Choroid plexus epithelial cell (primary cell): ENCODE data around the gene SCN9A.
A peak's percentile ranks its signal among the peaks of the same experiment; 100 is the strongest.

Source experiments
- DNase-seq: peaks from one replicate; pipeline ENCODE4 v3.0.0-alpha.2; 2010; ENCODE audit warnings: low read depth
- H3K4me3 ChIP-seq: 2 replicates; pipeline ENCODE4 v1.5.1; 2011; ENCODE audit warnings: low read depth, mild to moderate bottlenecking, control low read depth, low read length, moderate library complexity
- TF ChIP-seq, protein P1 (sequence below): conservative IDR thresholded peaks from 2 replicates; pipeline ENCODE4 v1.5.1; 2011; ENCODE audit warnings: low read depth, mild to moderate bottlenecking, control low read depth, inconsistent platforms, low read length, moderate library complexity

Gene SCN9A

DNA sequence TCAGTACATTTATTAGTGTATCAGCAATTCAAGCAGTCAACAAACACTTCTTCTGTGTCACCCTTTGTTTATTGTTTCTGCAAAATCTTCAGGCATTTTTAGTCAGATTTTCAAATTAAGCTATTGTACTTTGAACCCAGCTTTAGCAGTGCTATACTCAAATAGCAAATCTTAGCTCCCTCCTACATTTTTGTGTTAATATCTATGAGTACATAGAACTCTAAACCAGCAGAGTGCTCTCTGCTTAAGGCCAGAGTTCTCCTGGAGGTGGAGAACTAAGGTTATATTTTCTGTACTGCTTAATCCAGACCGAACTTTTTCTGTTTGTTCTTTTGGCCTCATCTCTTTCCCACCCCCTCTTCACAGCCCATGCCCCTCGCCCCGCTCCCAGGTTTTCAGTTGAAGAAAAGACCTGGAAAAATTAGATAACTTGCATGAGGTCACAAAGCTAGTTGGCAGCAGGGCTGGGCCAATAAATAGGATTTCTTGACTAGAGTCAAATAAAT, 218.7 kb downstream of the SCN9A start:
- DNase-seq, result no peak
- H3K4me3 ChIP-seq, result no peak overlapping the region
- TF ChIP-seq, protein P1, sequence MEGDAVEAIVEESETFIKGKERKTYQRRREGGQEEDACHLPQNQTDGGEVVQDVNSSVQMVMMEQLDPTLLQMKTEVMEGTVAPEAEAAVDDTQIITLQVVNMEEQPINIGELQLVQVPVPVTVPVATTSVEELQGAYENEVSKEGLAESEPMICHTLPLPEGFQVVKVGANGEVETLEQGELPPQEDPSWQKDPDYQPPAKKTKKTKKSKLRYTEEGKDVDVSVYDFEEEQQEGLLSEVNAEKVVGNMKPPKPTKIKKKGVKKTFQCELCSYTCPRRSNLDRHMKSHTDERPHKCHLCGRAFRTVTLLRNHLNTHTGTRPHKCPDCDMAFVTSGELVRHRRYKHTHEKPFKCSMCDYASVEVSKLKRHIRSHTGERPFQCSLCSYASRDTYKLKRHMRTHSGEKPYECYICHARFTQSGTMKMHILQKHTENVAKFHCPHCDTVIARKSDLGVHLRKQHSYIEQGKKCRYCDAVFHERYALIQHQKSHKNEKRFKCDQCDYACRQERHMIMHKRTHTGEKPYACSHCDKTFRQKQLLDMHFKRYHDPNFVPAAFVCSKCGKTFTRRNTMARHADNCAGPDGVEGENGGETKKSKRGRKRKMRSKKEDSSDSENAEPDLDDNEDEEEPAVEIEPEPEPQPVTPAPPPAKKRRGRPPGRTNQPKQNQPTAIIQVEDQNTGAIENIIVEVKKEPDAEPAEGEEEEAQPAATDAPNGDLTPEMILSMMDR, result no peak

- H3K4me3 ChIP-seq, result no peak overlapping the region
Observed at GRCh38 chr2:166155589-166155988, 220.2 kb downstream of the SCN9A start.

GRCh38 chr2:166154685-166155338, 220.9 kb downstream of the SCN9A start:
- H3K4me3 ChIP-seq, result no peak overlapping the region
- DNase-seq, result no peak
- TF ChIP-seq, protein P1, result no peak

More at GRCh38 chr2:166155589-166155988, 220.2 kb downstream of the SCN9A start:
- TF ChIP-seq, protein P1, result no peak
- DNase-seq, result no peak

- H3K4me3 ChIP-seq, result no peak overlapping the region
- no peak for DNase-seq
- TF ChIP-seq, protein P1, result no peak
Observed at GRCh38 chr2:166152064-166152463, 223.7 kb downstream of the SCN9A start.

- no peak for DNase-seq
- H3K4me3 ChIP-seq, result no peak overlapping the region
- TF ChIP-seq, protein P1, result no peak
Observed at GRCh38 chr2:166148500-166149400, 227.0 kb downstream of the SCN9A start.

DNA sequence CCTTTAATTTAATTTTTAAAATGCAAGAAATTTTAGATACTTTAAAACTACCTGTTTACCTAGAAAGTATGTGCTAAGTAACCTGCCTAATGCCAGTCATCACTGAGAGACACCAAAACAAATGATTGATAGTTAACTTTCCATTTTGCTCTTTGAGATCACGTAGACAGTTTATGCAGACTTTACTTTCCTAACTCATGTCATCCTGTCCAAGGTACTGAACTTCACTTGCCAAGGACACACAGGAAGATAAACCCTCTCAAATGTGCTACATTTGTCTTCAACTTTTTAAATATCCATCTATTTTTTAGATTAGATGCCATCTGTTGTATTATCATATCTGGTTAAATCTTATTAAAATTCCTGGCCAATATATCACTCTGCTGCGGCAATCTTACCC, 227.9 kb downstream of the SCN9A start:
- H3K4me3 ChIP-seq, result no peak overlapping the region
- TF ChIP-seq, protein P1, result no peak
- peak; percentile 20 for DNase-seq
